ENCODE measurements around the gene MMS19. TPM values are rescaled to one million over a fixed set of nuclear protein-coding genes. Genes with fewer than 3 reads are reported as not detected.

Gene MMS19
- total RNA-seq, 1 donor from 2014 or later: 92.6 TPM

DNA sequence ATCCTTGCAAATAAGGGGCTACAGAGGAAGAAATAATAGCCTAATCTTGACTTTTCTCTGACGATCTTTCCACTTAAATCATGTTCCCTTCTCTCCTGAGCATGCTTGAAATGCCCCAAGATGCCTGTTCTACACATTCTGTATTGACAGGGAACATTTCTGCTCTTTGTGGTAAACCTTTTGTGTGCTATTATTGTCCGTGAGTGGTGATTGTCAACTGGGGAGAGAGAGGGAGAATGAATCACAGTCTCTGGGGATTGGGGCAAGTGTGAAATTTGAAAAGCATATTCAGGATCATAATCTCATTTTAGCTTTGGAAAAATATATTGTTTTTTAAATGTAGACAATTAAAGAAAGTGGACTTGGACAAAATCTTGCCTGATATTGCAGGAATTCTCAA, 21.1 kb upstream of the MMS19 start:
- Histone ChIP-seq H3K27me3 (no peaks in the 10 kb centered on the region), H3K4me1 (peaks cover 61% of the 10 kb centered on the region), H3K9me3 (no peaks in the 10 kb centered on the region), H3K4me3 (no peak overlapping the region), H3K36me3 (no peaks in the 10 kb centered on the region), H3K27ac (no peak overlapping the region)
- no peak for DNase-seq (ENCODE audit: extremely low spot score in 2 of 2)
- no peak for TF ChIP-seq POLR2AphosphoS5 (IDR thresholded peaks at IDR 0.05; ENCODE audit: insufficient read depth in 1 of 2, low read depth in 1 of 2)
- intact Hi-C loops (cut with DNase I): no loop called here

DNA sequence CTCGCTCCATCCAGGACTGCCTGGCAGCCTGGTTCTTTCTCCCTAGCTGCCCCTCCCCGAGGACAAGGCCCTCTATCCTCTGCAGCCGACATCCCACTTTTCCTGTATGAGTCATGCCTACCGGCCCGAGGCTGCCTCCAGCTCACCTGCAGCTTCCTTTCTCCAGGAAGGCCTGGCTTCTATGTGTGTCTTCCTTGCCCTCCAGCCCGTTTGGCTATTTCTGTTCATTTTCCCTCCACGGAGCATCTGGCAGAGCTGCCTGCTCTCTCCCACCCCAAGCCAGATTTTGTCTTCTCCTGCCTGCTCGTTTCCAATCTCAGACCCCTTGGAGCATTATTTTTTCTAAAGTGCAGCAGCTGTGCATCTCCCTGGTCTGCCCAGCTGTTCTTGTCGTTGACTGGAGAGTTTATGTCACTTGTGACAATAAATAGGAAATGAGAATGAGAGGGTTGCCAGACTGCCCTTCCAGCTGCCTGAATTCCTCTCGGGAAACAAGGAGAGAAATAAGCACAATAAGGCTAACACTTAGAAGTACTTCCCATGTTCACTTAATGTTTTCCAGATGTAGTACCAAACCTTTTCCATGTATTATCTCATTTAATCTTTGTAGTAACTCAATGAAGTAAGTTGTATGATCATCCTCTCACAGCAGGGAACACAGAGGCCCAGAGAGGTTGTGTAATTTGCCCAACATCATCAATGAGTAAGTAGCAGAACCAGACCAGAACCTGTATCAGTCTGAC, 20.2 kb upstream of the MMS19 start:
- Histone ChIP-seq H3K4me3 (no peak overlapping the region), H3K9me3 (no peaks in the 10 kb centered on the region), H3K27me3 (no peaks in the 10 kb centered on the region), H3K4me1 (peaks cover 61% of the 10 kb centered on the region), H3K36me3 (no peaks in the 10 kb centered on the region), H3K27ac (peak overlapping the region; percentile 43)
- intact Hi-C loops (cut with DNase I): no loop called here
- TF ChIP-seq POLR2A (IDR thresholded peaks at IDR 0.05) (no peak), POLR2AphosphoS5 (IDR thresholded peaks at IDR 0.05; ENCODE audit: insufficient read depth in 1 of 2, low read depth in 1 of 2) (no peak)
- TF ChIP-seq, protein P1, sequence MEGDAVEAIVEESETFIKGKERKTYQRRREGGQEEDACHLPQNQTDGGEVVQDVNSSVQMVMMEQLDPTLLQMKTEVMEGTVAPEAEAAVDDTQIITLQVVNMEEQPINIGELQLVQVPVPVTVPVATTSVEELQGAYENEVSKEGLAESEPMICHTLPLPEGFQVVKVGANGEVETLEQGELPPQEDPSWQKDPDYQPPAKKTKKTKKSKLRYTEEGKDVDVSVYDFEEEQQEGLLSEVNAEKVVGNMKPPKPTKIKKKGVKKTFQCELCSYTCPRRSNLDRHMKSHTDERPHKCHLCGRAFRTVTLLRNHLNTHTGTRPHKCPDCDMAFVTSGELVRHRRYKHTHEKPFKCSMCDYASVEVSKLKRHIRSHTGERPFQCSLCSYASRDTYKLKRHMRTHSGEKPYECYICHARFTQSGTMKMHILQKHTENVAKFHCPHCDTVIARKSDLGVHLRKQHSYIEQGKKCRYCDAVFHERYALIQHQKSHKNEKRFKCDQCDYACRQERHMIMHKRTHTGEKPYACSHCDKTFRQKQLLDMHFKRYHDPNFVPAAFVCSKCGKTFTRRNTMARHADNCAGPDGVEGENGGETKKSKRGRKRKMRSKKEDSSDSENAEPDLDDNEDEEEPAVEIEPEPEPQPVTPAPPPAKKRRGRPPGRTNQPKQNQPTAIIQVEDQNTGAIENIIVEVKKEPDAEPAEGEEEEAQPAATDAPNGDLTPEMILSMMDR (IDR thresholded peaks at IDR 0.05): no peak
- no peak for DNase-seq (ENCODE audit: extremely low spot score in 2 of 2)

DNA sequence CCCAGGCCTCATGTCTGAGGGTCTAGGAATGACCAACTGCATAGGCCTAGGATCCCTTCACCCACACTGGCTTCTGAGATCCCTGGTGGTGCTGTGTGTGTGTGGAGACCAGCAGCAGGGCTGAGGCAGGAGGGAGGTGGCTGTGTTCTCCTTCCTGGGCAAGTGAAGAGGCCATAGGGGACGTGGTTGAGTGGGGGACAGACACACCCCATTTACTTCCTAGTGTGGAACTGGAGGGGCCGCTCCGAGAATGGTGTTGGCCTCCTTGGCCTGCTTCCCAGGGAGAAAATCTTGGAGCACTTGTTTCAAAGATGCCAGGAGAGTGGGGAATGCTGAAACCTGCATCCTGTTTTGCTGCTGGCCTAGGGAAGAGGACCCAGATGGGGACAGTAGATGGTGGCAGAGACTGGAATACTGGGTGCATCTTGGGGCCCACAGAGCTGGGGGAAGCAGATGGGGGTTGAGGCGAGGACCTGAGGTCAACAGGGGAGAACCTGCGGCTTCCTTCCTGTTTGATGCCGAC, 19.6 kb upstream of the MMS19 start:
- Histone ChIP-seq H3K4me1 (peaks cover 63% of the 10 kb centered on the region), H3K27me3 (no peaks in the 10 kb centered on the region), H3K4me3 (no peak overlapping the region), H3K27ac (peak overlapping the region; percentile 43), H3K36me3 (no peaks in the 10 kb centered on the region), H3K9me3 (no peaks in the 10 kb centered on the region)
- no peak for TF ChIP-seq POLR2AphosphoS5 (IDR thresholded peaks at IDR 0.05; ENCODE audit: insufficient read depth in 1 of 2, low read depth in 1 of 2)
- no peak for TF ChIP-seq POLR2A (IDR thresholded peaks at IDR 0.05)
- TF ChIP-seq, protein P1 (IDR thresholded peaks at IDR 0.05): no peak
- intact Hi-C loops (cut with DNase I): no loop called here
- DNase-seq (ENCODE audit: extremely low spot score in 2 of 2): no peak

DNA sequence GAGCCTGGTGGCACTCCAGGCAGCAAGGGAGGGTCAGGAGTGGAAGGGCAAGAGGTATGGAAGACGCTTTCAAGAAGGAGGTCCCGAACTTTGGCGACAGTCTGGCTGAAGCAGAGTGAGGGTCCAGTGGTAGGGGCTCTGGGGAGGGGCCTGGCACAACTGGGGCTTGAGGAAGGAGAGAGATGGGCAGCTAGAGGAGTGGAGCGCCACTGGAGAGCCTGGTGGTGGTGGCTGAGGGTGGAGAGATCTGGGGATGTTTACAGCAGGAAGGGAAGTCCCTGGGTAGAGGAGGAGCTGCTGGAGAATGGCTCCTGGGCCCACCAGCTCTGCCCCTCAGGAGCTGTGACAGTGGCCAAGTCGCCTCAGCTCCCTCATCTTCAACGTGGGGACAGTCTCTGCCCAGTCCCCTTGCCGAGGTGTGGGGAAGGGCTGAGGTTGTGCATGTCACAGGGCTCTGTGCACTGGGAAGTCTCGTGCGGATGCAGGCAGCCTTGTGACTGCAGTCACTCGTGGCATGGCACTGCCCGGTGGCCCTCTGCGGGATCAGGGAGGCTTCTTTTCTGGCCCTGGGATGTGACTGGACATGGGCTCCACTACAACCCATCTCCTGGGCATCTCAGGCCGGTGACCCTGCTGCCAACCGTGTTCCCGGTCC, 19.0 kb upstream of the MMS19 start:
- intact Hi-C loops (cut with DNase I): no loop called here
- no peak overlapping the region for H3K4me3 ChIP-seq

DNA sequence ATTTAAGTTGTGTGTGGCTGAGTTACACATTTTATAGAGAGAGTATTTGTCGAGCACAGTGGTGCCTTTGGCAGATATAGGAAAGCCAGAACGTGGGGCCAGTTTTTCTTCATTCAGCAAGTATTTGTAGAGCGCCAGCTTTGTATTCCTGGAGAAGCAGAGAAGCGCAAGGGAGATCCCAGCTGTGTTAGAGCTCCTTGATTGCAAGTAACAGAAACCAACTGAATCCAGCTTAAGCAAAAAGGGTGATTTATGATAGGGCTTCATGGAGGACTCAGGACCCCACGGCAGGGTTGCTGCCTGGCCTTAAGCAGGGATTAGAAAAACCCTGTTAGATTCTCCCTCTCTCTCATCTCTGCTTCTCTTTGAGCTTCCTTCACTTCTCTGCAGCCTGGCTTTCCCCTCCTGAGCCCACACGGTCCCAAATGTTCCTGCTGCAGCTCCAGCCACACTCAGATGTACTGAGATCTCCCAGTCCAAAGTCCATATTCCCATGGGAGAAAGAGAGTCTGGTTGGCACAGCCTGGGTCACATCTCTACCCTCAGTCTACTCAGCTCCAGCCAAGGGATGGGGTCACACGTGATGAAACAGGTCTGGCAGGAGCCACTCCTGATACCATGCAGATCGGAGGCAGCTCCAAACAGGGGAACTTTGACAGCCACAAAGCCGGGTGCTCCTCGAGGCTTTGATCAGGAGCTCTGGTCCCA, 17.2 kb upstream of the MMS19 start:
- DNase-seq (ENCODE audit: extremely low spot score in 2 of 2): no peak
- no peak overlapping the region for H3K27ac ChIP-seq
- no peak for TF ChIP-seq POLR2A (IDR thresholded peaks at IDR 0.05)
- TF ChIP-seq, protein P1 (IDR thresholded peaks at IDR 0.05): no peak
- TF ChIP-seq POLR2AphosphoS5 (IDR thresholded peaks at IDR 0.05; ENCODE audit: insufficient read depth in 1 of 2, low read depth in 1 of 2): no peak
- peaks cover 66% of the 10 kb centered on the region for H3K4me1 ChIP-seq
- no peaks in the 10 kb centered on the region for H3K27me3 ChIP-seq
- H3K9me3 ChIP-seq: no peaks in the 10 kb centered on the region
- intact Hi-C loops (cut with DNase I): no loop called here
- no peak overlapping the region for H3K4me3 ChIP-seq
- no peaks in the 10 kb centered on the region for H3K36me3 ChIP-seq

More for the DNA sequence above, 19.0 kb upstream of the MMS19 start:
- Histone ChIP-seq H3K9me3 (no peaks in the 10 kb centered on the region), H3K4me1 (peaks cover 62% of the 10 kb centered on the region), H3K27me3 (no peaks in the 10 kb centered on the region), H3K27ac (peak overlapping the region; percentile 43), H3K36me3 (no peaks in the 10 kb centered on the region)
- TF ChIP-seq POLR2AphosphoS5 (IDR thresholded peaks at IDR 0.05; ENCODE audit: insufficient read depth in 1 of 2, low read depth in 1 of 2): no peak
- TF ChIP-seq POLR2A (IDR thresholded peaks at IDR 0.05): no peak
- TF ChIP-seq, protein P1 (IDR thresholded peaks at IDR 0.05): no peak
- DNase-seq (ENCODE audit: extremely low spot score in 2 of 2): no peak

Data from vagina (tissue), 2 donors.